Endodermal cell (in vitro differentiated cells): ENCODE results near the gene EFEMP2. TPM values are rescaled to one million over a fixed set of nuclear protein-coding genes. Genes with fewer than 3 reads are reported as not detected.
A peak's percentile ranks its signal among the peaks of the same experiment; 100 is the strongest.

Source experiments
- DNase-seq: peaks from one replicate; pipeline ENCODE4 v3.0.0-alpha.2; 2017
- H3K27ac ChIP-seq: 2 replicates; pipeline ENCODE4 v1.5.1; 2013; ENCODE audit warnings: mild to moderate bottlenecking, low read depth, low read length, moderate library complexity
- H3K27me3 ChIP-seq: 2 replicates; pipeline ENCODE4 v1.6.1; 2013; ENCODE audit warnings: mild to moderate bottlenecking, low read length, moderate library complexity; ENCODE audit not compliant: insufficient read depth, control insufficient read depth, poor library complexity, severe bottlenecking
- H3K36me3 ChIP-seq: 2 replicates; pipeline ENCODE4 v1.7.0; 2013; ENCODE audit warnings: mild to moderate bottlenecking, low read length, moderate library complexity; ENCODE audit not compliant: control insufficient read depth, insufficient read depth
- H3K4me1 ChIP-seq: one replicate; pipeline ENCODE4 v1.7.0; 2013; ENCODE audit warnings: low read length; ENCODE audit not compliant: control insufficient read depth, insufficient read depth
- H3K4me3 ChIP-seq: 2 replicates; pipeline ENCODE4 v1.5.1; 2013; ENCODE audit warnings: mild to moderate bottlenecking, low read length, moderate library complexity
- H3K9ac ChIP-seq: 2 replicates; pipeline ENCODE4 v1.6.1; 2013; ENCODE audit warnings: mild to moderate bottlenecking, low read length, moderate library complexity; ENCODE audit not compliant: poor library complexity, severe bottlenecking; ENCODE audit errors: extremely low read depth
- H3K9me3 ChIP-seq: 2 replicates; pipeline ENCODE4 v1.6.1; 2013; ENCODE audit warnings: mild to moderate bottlenecking, low read length, moderate library complexity; ENCODE audit not compliant: control insufficient read depth
- H3K27ac Mint-ChIP-seq: 2 replicates; pipeline ENCODE4 v1.8.0; 2020; ENCODE audit warnings: mixed read lengths
- H3K27me3 Mint-ChIP-seq: 2 replicates; pipeline ENCODE4 v1.8.0; 2021; ENCODE audit warnings: mild to moderate bottlenecking, mixed read lengths; ENCODE audit not compliant: insufficient read depth
- H3K36me3 Mint-ChIP-seq: 2 replicates; pipeline ENCODE4 v1.8.0; 2020; ENCODE audit warnings: low read depth, mixed read lengths
- H3K4me1 Mint-ChIP-seq: 2 replicates; pipeline ENCODE4 v1.8.0; 2020; ENCODE audit warnings: mixed read lengths
- H3K4me3 Mint-ChIP-seq: 2 replicates; pipeline ENCODE4 v1.8.0; 2020; ENCODE audit warnings: mild to moderate bottlenecking, moderate library complexity, mixed read lengths
- H3K9me3 Mint-ChIP-seq: 2 replicates; pipeline ENCODE4 v1.8.0; 2020; ENCODE audit warnings: mild to moderate bottlenecking, mixed read lengths
- WGBS, 2 experiments: methylation state at CpG; one replicate each; pipeline versions ENCODE4 v1.1.5 to v1.1.7; 2013; ENCODE audit warnings: missing lambda C conversion rate in 2 of 2, mixed read lengths in 1 of 2; ENCODE audit not compliant: insufficient coverage in 1 of 2, insufficient read length in 1 of 2; 5-methylcytosine and 5-hydroxymethylcytosine counted together
- long read RNA-seq, 4 experiments: library from polyadenylated mRNA in 2 of 4; library from RNA in 1 of 4; library from capped mRNA in 1 of 4; stranded (forward) in 3 of 4; unstranded in 1 of 4; transcript quantifications; one replicate each; pipeline ENCODE4 v2.0.0, GENCODE V29; 2020 to 2021; ENCODE audit warnings: inconsistent platforms in 1 of 4
- polyA plus RNA-seq, 2 experiments: library from polyadenylated mRNA; stranded (reverse); fragments of 50-300 nt; gene quantifications; one replicate each; pipeline ENCODE4 v1.2.3, GENCODE V29; 2013
- total RNA-seq, 2 donors: library from RNA; stranded (reverse); fragmentation: NEBNext Ultra II Directional in 1 of 2; extraction: Animal tissue kit (Norgen Biotek cat#: 25700) in 1 of 2; gene quantifications; 2 replicates in 1 of 2; 3 replicates in 1 of 2; pipeline ENCODE4 v1.2.1, GENCODE V29; 2021
- TF ChIP-seq, protein P1 (sequence below): fragments of 200-600 bp; sonication (generic); conservative IDR thresholded peaks from 2 replicates; pipeline ENCODE4 v1.5.0; 2021; ENCODE audit warnings: antibody characterized with exemption, mild to moderate bottlenecking

EFEMP2 gene
- 10 to 100 TPM; 84.5 to 99.6 TPM for total RNA-seq
- 44.2 TPM for polyA plus RNA-seq (2013, experiment 1 of 2)
- 46.6 TPM for polyA plus RNA-seq (2013, experiment 2 of 2)
- long read RNA-seq, experiment 1, transcript EFEMP2-201 (11 exons, 2,034 nt), result major isoform, 15 of 35 reads
- long read RNA-seq, experiment 1, partial matches to known transcripts, result 6 of 35 reads
- long read RNA-seq, experiment 1, other reads (novel, unspliced or antisense), result 12 of 35 reads
- long read RNA-seq, experiment 2, transcript EFEMP2-217 (12 exons, 1,813 nt), result minor isoform, 34 of 204 reads
- long read RNA-seq, experiment 2, transcript EFEMP2-201 (11 exons, 2,034 nt), result major isoform, 87 of 204 reads
- long read RNA-seq, experiment 2, partial matches to known transcripts, result 19 of 204 reads
- long read RNA-seq, experiment 2, other reads (novel, unspliced or antisense), result 61 of 204 reads
- long read RNA-seq, experiment 3, transcript EFEMP2-217 (12 exons, 1,813 nt), result minor isoform, 42 of 299 reads
- long read RNA-seq, experiment 3, transcript EFEMP2-201 (11 exons, 2,034 nt), result major isoform, 202 of 299 reads
- long read RNA-seq, experiment 3, partial matches to known transcripts, result 10 of 299 reads
- long read RNA-seq, experiment 3, other reads (novel, unspliced or antisense), result 45 of 299 reads
- long read RNA-seq, experiment 4, transcript EFEMP2-201 (11 exons, 2,034 nt), result major isoform, 11 of 15 reads
- long read RNA-seq, experiment 4, partial matches to known transcripts, result 1 of 15 reads
- long read RNA-seq, experiment 4, other reads (novel, unspliced or antisense), result 0 of 15 reads

GRCh38 chr11:65872586-65873317 lies at the start of gene EFEMP2:
Gene EFEMP2 (minus strand): TSS chr11:65872800. CDS start chr11:65872354, 446 bp downstream.
- no peaks in the 10 kb centered on the region for H3K9me3 Mint-ChIP-seq
- H3K27me3 Mint-ChIP-seq, result peaks cover 5% of the 10 kb centered on the region
- TF ChIP-seq, protein P1, sequence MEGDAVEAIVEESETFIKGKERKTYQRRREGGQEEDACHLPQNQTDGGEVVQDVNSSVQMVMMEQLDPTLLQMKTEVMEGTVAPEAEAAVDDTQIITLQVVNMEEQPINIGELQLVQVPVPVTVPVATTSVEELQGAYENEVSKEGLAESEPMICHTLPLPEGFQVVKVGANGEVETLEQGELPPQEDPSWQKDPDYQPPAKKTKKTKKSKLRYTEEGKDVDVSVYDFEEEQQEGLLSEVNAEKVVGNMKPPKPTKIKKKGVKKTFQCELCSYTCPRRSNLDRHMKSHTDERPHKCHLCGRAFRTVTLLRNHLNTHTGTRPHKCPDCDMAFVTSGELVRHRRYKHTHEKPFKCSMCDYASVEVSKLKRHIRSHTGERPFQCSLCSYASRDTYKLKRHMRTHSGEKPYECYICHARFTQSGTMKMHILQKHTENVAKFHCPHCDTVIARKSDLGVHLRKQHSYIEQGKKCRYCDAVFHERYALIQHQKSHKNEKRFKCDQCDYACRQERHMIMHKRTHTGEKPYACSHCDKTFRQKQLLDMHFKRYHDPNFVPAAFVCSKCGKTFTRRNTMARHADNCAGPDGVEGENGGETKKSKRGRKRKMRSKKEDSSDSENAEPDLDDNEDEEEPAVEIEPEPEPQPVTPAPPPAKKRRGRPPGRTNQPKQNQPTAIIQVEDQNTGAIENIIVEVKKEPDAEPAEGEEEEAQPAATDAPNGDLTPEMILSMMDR, result no peak
- H3K4me1 Mint-ChIP-seq, result peaks cover 5% of the 10 kb centered on the region
- peak within 1 kb of the TSS; percentile 85 for H3K4me3 Mint-ChIP-seq
- Histone ChIP-seq H3K4me3 (peak within 1 kb of the TSS; percentile 94), H3K4me1 (no peaks in the 10 kb centered on the region), H3K27me3 (no peaks in the 10 kb centered on the region), H3K9ac (peak within 1 kb of the TSS; percentile 44), H3K9me3 (no peaks in the 10 kb centered on the region), H3K27ac (no peak within 1 kb of the TSS), H3K36me3 (peaks cover 19% of the 10 kb centered on the region)
- H3K27ac Mint-ChIP-seq, result peak within 1 kb of the TSS; percentile 87
- WGBS, 2 experiments, result 2 to 3% methylated on average over 18 to 69 of the region's 69 CpGs
- peaks cover 24% of the 10 kb centered on the region for H3K36me3 Mint-ChIP-seq
- no peak for DNase-seq

DNA sequence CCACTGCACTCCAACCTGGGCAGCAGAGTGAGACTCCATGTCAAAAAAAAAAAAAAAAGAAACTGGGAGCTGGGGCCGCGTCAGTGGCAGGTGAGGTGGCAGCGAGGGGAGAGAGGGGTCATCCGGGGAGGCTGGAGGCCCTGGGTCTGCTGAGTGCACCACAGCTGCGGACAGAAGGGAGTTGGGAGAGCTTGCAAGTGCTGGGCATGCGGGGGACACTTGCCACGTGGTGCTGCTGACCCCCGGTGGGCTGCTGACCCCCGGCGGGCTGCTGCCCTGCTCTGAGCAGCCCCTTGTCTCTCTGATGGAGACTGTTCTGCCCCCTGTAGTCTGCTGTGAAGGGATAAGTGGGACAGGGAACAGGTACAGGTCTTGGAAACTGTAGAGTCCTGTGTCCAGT lies 49.3 kb upstream of the EFEMP2 start:
- Histone ChIP-seq H3K36me3 (peaks cover 15% of the 10 kb centered on the region), H3K27me3 (no peaks in the 10 kb centered on the region), H3K27ac (no peak overlapping the region), H3K9ac (no peak overlapping the region), H3K4me3 (no peak overlapping the region), H3K9me3 (no peaks in the 10 kb centered on the region), H3K4me1 (peaks cover 7% of the 10 kb centered on the region)
- DNase-seq, result no peak
- TF ChIP-seq, protein P1, result no peak
- no peak overlapping the region for H3K27ac Mint-ChIP-seq
- peaks cover 19% of the 10 kb centered on the region for H3K36me3 Mint-ChIP-seq
- H3K4me1 Mint-ChIP-seq, result no peaks in the 10 kb centered on the region
- no peak overlapping the region for H3K4me3 Mint-ChIP-seq
- no peaks in the 10 kb centered on the region for H3K27me3 Mint-ChIP-seq
- 94 to 98% methylated on average over 8 to 10 of the region's 10 CpGs for WGBS, 2 experiments
- no peaks in the 10 kb centered on the region for H3K9me3 Mint-ChIP-seq

DNA sequence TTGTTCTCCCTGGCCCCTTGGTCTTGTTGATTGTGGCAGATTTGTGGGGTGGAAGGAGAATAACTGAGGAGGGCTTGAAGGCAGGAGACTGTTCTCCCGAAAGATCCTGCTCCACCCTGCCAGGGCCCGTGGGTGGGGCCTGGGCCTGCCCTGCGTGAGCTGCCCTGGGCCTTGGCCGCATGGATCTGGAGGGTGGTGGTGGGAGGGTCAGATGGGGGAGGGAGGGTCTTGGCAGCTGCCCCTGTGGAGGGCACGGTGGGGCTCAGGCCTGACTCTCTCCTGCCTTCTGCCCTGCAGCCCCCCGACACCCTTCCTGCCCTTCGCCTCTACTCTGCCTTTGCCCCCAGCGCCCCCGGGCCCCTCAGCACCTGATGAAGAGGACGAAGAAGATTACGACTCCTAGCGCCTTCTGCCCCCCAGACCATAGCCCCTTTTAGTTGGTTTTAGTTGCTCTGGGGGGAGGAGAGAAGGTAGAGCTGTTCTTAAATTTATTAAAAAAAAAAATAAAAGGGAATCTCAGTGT lies 48.5 kb upstream of the EFEMP2 start:
- Histone ChIP-seq H3K9me3 (no peaks in the 10 kb centered on the region), H3K27ac (no peak overlapping the region), H3K36me3 (peaks cover 15% of the 10 kb centered on the region), H3K9ac (no peak overlapping the region), H3K4me3 (no peak overlapping the region), H3K4me1 (peaks cover 7% of the 10 kb centered on the region), H3K27me3 (no peaks in the 10 kb centered on the region)
- Mint-ChIP-seq H3K4me3 (peak overlapping the region; percentile 79), H3K27me3 (no peaks in the 10 kb centered on the region), H3K9me3 (no peaks in the 10 kb centered on the region), H3K27ac (no peak overlapping the region), H3K4me1 (no peaks in the 10 kb centered on the region), H3K36me3 (peaks cover 19% of the 10 kb centered on the region)
- TF ChIP-seq, protein P1, result no peak
- DNase-seq, result no peak
- 94% methylated on average over 12 of the region's 12 CpGs; no CpG with 5 or more reads in 1 of the 2 experiments for WGBS, 2 experiments
